Eye (tissue), 1 donor: ENCODE data around the gene CACNB1.
A peak's percentile ranks its signal among the peaks of the same experiment; 100 is the strongest.
"Not testable (repeated sequence)": the region's sequence is repeated elsewhere in the genome, so short reads cannot be mapped to it uniquely, and the experiment has no call there.

Experiments used
- DNase-seq: peaks from one replicate; pipeline ENCODE4 v3.0.0-alpha.2; 2015

The CACNB1 gene

DNA sequence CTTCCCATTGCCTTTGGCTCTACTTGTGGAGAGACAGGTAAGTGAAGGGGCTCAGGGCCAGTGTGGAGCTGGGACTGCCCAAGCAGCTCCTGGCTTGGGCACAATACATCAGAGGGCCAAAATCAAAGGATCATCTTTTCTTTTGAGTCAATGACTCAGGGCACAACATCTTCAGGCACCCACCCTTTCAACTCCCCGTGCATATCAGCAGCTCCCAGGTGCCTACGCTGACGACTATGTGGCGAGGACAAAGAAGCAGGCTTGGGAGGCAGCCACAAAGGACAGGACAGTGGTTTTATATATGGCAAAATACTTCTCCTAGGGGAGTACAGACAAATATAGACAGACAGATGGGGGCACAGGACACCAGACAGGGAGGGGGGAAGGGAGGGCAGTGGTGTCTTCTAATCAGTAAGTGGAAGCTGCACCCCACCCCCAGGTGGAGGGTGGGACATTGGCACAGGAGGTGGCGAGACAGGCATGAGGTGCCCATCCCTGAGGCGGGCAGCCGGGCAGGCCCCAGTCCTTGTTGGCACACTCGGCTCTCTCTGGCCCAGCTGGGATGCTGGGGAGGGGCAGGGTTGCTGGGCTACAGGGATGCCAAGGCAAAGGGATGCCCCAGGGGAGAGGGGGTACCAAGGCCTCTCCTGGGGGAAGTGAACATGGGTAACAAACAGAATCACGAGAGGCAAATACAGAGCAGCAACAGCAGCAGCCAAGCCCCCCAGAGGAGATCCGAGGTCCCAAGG, 23.8 kb downstream of the CACNB1 start:
- DNase-seq, result no peak

- DNase-seq, result no peak
These were observed 24.4 kb downstream of the CACNB1 start for GRCh38 chr17:39173080-39173479.

GRCh38 chr17:39171933-39172332, 25.5 kb downstream of the CACNB1 start:
- no peak for DNase-seq

GRCh38 chr17:39170558-39170957, 26.9 kb downstream of the CACNB1 start:
- no peak for DNase-seq

DNA sequence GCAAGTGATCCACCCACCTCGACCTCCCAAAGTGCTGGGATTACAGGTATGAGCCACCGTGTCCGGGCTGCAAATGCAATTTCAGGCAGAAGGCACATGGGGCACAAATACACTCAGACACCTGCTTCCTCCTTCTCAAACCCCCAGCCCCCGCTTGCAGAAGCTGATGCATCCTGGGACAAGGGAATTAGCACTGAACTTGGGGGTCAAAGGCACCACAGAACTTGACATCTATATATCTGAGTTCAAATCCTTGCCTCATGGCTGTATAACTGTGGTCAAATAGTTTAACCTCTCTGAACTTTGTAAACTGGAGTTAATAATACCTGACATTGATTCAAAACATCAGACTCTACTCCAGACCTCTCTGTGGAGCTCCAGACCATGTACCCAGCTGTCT, 27.4 kb downstream of the CACNB1 start:
- DNase-seq, result no peak

- no peak for DNase-seq
These were observed 28.0 kb downstream of the CACNB1 start for GRCh38 chr17:39169518-39169917.

DNA sequence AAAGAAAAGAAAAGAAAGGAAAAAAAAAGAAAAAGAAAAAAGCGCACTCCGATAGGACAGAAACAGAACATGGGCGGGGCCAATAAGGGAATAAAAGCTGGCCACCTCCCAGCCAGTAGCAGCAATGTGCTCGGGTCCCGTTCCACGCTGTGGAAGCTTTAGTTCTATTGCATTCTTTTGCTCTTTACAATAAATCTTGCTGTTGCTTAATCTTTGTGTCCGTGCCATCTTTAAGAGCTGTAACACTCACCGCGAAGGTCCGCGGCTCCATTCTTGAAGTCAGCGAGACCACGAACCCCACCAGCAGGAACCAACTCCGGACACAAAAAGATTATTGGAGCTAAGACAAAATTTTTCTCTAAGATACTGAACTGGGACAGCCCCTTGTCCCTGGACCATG, 28.4 kb downstream of the CACNB1 start:
- no peak for DNase-seq

GRCh38 chr17:39168503-39168902, 29.0 kb downstream of the CACNB1 start:
- DNase-seq, result not testable (repeated sequence)

DNA sequence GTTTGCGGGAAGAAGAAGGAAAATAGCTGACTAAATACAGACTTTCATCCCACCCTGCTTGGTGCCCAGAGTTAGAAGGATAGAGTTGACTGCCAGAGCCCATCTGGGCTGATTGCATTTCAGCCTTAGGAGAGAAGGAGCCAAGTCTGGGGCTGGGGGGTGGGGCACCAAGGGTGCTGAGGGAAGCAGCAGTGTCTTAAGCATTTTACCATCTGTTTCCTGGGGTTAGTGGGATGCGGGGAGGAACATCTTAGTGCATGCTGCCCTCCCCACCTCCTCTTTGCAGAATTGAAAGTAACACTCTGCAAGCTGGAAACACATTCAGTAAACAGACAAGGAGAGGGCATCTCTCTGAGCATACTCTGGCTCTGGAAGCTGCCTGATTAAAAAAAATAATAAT, 30.0 kb downstream of the CACNB1 start:
- DNase-seq, result no peak

DNA sequence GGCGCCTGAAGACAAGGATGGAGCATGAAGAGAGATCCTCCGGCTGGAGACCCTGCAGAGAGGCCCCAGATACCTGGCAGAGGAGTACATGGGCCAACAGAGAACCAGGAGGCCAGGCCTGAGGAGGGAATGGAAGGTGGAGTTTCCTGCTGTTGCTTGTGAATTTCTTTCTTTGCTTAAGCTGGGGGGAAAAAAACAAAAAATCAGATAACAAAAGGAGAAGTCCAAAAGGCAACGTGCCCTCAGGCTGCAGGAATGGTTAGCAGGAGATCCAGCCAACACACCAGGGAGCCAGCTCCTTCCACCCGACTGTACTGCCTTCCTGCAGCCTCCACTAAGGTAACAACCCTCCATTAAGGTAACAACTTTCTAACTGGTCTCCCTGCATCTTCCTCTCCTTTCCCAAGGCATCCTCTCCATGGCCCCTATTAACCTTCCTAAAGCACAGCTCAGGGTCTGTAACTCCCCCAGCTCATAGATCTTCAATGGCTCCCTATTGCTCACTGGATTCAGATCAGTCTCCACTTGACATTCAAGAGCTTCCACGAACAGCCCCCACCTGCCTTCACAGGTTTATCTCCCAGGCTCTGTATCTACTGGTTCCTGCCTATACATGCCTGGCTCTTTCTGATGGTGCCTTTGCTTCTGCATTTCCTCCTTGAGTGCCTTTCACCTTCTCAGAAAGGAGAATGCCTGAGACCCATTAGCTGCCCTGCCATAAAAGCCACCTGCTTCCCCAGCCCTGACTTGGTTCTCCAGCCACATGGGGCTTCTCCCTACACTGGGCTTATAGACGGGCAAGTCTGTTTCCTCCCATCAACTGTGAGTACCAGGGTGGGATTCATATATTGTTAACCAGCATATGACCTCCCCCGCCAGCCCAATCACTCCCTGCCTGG, 30.8 kb downstream of the CACNB1 start:
- DNase-seq, result peak; percentile 30

GRCh38 chr17:39165841-39166349, 31.6 kb downstream of the CACNB1 start, which contains the start of gene ARL5C:
TSS of gene ARL5C (minus strand) at chr17:39166161. CDS start at chr17:39165760, 401 bp downstream.
- no peak for DNase-seq

GRCh38 chr17:39165178-39165840, 32.2 kb downstream of the CACNB1 start:
- no peak for DNase-seq

- peak; percentile 95 for DNase-seq
These were observed 32.8 kb downstream of the CACNB1 start for GRCh38 chr17:39164675-39165143.

DNA sequence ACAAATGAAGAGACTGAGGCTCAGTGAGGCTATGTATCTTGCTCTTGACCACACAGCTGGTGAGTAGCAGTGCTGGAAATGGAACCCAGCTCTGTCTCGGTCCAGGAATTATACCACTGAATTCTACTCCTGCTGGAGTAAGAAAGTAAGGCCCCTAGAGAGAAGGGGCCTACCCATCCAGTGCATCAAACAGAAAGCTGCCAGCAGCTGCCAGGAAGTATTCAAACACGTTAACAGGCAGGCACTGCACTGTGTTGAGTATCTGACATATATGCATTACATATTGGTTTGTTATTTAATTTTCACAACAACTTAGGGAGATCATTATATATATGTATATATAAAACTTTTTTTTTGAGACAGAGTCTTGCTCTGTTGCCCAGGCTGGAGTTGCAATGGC, 35.5 kb downstream of the CACNB1 start:
- DNase-seq, result no peak

DNA sequence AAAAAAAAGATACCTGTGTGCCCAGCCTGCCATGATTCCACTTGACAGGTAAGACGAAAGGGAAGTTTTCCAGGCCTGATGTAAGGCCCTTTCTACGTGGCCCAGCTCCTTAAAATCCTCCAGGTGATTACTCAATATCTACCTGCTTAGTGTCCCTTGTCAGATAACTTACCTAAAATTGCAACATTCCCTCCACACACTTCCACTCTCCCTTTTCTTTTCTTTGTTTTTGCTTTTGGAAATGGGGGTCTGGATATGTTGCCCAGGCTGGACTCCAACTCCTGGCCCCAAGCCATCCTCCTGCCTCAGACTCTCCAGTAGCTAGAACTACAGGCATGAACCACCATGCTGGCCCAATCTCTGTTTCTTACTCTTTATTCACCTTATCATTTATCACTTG, 38.8 kb downstream of the CACNB1 start:
- DNase-seq, result no peak

- DNase-seq, result no peak
These were observed 41.0 kb downstream of the CACNB1 start for GRCh38 chr17:39156491-39156890.

- no peak for DNase-seq
These were observed 41.8 kb downstream of the CACNB1 start for GRCh38 chr17:39155654-39156053.

DNA sequence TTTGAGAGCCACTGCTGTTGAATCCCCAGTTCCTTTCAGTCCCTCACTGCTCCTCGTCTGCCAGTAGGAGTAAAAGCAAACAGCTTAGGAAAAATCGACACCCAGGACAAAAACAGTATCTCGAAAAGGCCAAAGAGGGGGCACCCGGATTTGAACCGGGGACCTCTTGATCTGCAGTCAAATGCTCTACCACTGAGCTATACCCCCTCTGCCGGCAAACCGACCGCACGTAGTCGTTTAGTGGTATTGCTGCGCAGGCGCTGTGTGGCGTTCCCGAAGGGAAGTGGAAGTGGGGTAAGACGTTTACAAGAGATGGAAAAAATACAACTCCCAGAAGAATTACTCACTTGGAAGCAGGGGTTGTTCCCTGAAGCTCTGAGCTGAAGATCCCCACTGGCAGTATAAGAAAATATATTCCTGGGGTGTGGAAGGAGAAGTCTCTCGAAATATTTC, 43.8 kb downstream of the CACNB1 start:
- DNase-seq, result peak; percentile 99

DNA sequence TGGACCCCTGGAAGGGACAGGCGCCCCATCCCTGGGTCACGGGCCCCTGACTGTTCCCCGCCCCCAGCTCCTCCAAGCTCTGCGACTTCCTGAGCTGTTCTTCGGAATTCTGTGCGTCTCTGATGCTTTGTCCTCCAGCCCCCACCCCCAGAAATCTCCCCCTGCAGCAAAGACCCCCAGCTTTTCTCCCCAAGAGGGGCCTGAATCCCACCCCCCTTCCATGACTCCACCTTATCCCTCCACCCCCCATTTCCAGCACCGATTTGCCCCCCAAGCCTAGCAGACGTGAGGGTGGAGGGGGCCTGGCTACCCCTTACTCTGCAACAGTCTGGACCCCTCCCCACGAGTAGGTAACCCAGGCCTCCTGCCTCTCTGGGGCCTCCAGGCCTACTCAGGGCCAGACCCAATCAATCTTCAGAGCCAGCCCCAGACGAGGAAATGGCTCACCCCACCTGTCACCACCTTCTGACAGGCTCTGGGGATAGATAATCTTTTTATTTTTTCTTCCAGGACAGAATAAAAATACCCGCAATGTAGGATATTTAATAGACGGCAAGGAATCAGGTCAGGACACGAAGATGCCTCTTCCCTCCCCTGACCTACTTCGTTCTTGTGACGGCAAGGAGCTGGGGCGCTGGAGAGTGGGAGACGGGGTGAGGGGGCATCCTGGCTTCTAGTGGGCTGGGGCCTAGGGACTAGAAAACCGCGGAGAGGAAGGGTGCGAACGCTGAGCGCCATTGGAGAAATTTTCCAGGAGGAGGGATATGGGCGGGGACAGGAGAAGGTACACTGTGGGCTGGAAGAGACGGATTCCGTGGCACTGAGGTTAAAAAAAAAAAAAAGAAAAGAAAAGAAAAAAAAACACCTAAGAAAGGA, 45.3 kb downstream of the CACNB1 start:
- peak; percentile 42 for DNase-seq

GRCh38 chr17:39151150-39151942, 46.1 kb downstream of the CACNB1 start, which contains the start of gene PLXDC1:
TSS of gene PLXDC1 (minus strand) at chr17:39151637. CDS start at chr17:39151437, 200 bp downstream.
- DNase-seq, result peak; percentile 43

DNA sequence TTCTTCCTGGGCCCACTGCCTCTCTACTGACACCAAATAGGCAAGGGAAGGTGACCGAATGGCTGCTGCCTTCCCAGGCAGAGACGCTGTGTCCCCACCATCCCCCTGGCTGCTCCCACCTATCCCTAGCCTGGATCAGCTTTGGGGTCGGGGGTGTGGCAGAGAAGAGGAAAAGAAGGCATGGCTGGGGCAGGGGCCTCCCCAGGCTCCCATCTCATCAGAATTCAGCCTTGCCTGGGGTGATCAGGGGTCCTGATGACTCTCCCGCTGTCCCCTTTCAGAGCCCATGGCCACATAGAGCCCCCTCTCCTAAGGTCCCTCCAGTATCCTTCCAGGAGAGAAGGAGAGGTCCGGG, 46.7 kb downstream of the CACNB1 start:
- DNase-seq, result no peak
